Activated T-helper 1 cell treated with Interleukin-2 at 50 U/mL for 16 hours (primary cell): Measurements from ENCODE around the gene ANKS1B.
"Not testable (repeated sequence)": the region's sequence is repeated elsewhere in the genome, so short reads cannot be mapped to it uniquely, and the experiment has no call there.

ENCODE experiments used
- DNase-seq: peaks from one replicate; pipeline ENCODE4 v3.0.0-alpha.2; 2020; ENCODE audit warnings: low read depth

ANKS1B gene

GRCh38 chr12:99759444-99759843 lies 225.3 kb downstream of the ANKS1B start:
- no peak for DNase-seq

DNA sequence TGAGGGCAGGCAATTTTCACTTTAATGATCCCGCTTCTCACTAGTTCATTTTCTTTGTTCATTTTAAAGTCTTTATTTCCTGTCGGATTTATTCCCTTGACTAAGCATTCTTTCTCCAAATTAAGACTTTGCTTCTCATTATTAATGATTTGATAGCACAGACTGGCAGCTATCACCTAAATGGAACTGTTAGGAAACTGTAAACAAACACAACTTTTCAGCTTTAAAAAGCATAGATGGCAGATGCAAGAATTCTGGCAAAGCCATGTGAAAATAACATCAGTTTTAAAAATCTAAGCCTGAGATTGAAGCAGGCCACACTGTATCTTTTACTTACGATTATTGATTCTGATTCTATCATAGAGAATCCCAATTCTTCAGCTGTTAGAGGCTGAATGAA lies 225.7 kb downstream of the ANKS1B start:
- no peak for DNase-seq

DNA sequence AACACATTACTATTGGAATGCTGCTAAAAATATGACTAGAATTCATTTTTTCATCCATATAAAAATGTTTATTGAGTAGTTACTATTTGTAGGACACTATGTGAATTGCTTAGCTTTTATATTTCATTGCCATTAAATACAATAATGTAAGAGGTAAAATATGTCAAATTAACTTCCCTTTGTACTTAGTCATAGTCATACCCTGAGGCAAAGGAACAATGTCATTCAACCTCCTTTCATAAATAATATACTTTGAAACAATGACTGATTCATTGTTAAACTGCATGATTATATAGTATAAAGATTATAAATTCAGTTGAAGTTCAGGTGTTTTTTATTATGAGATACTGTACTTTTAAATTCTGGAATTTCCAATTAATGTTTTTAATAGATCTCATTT lies 232.0 kb downstream of the ANKS1B start:
- no peak for DNase-seq

DNA sequence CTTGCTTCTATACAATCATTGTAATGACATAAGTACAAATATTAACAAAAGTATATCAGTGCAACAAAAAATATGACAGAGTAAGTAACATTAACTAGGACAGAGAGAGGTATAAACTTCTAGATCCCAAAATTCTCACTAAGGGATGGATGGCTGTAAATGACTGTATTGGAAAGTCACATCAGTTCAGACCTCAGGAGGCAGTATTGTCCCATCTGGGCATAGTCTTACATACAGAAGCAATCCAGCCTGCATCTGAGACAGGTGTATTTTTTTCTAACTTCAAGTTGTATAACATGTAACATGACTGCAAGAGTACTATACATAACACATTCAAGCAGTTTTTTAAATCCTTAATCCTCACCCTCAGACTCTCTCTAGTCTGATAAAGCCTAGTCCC lies 238.2 kb downstream of the ANKS1B start:
- no peak for DNase-seq

GRCh38 chr12:99745895-99746294 lies 238.8 kb downstream of the ANKS1B start:
- DNase-seq, result no peak

DNA sequence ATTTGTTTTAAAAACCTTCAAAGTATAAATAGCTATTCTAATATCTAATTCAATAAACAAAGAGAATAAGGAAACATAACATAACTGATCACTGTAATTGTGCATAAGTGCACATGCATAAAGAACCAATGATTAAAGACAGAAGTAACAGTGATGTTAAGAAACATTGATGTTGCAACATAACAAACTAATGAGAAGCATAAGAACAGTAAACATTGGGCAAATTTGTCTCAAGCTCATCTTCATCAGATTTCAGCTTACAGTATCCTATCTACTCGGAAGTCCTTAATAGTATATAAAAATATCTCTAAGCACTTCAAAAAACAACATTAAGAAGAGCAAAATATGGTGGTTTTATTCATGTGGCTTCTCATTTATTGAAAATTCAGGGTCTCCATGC lies 239.6 kb downstream of the ANKS1B start:
- no peak for DNase-seq

DNA sequence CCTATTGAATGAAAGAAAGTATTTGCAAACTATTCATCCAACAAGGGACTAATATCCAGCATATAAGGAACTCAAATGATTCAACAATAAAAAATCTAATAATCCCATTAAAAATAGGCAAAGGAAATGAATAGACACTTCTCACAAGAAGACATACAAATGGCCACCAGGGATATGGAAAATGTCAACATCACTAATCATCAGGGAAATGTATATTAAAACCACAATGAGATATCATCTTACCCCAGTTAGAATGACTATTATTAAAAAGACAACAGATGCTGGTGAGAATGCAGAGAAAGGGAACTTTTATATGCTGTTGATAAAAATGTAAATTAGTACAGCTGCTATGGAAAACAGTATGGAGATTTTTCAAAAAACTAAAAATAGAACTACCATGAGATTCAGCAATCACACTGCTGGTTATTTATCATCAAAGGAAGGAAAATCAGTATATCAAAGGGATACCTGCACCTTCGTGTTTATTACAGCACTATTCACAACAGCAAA lies 247.9 kb downstream of the ANKS1B start:
- no peak for DNase-seq

DNA sequence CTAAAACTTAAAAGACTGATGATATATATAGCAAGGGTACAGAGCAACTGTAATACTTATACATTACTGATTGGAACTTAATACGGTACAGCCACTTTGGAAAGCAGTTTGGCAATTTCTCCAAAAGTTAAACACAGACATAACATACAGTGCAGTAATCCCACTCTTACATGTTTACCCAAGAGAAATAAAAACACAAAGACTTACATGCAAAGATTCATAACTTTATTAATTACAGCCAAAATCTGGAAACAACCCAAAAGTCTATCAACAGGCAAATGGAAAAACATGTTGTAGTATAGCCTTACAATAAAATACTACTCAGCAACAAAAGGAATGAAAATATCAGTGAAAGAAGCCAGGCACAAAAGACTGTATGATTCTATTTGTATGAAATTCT lies 252.6 kb downstream of the ANKS1B start:
- DNase-seq, result no peak

GRCh38 chr12:99722690-99723486 lies 261.8 kb downstream of the ANKS1B start:
- no peak for DNase-seq

- no peak for DNase-seq
Observed at GRCh38 chr12:99721715-99722275, 262.9 kb downstream of the ANKS1B start.

DNA sequence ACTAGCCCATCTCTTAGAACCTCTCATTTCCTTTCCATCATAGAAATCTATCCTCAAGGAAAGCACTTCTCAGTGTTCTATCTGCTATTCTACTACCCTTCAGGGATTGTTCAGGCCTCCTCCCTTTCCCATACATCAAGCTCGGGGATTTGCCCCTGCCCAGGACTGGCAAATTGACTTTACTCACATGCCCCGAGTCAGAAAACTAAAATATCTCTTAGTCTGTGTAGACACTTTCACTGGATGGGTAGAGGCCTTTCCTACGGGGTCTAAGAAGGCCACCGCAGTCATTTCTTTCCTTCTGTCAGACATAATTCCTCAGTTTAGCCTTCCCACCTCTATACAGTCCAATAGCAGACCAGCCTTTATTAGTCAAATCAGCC lies 264.7 kb downstream of the ANKS1B start:
- DNase-seq, result not testable (repeated sequence)

DNA sequence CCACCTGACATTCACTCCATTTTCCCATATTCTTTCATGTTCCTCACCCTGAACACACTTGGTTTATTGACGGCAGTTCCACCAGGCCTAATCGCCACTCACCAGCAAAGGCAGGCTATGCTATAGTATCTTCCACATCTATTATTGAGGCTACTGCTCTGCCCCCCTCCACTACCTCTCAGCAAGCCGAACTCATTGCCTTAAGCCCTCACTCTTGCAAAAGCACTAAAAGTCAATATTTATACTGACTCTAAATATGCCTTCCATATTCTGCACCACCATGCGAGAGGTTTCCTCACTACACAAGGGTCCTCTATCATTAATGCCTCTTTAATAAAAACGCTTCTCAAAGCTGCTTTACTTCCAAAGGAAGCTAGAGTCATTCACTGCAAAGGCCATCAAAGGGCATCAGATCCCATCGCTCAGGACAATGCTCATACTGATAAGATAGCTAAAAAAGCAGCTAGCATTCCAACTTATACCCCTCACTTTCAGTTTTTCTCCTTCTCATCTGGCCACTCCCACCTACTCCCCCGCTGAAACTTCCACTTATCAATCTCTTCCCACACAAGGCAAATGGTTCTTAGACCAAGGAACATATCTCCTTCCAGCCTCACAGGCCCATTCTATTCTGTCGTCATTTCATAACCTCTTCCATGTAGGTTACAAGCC lies 265.2 kb downstream of the ANKS1B start:
- not testable (repeated sequence) for DNase-seq

DNA sequence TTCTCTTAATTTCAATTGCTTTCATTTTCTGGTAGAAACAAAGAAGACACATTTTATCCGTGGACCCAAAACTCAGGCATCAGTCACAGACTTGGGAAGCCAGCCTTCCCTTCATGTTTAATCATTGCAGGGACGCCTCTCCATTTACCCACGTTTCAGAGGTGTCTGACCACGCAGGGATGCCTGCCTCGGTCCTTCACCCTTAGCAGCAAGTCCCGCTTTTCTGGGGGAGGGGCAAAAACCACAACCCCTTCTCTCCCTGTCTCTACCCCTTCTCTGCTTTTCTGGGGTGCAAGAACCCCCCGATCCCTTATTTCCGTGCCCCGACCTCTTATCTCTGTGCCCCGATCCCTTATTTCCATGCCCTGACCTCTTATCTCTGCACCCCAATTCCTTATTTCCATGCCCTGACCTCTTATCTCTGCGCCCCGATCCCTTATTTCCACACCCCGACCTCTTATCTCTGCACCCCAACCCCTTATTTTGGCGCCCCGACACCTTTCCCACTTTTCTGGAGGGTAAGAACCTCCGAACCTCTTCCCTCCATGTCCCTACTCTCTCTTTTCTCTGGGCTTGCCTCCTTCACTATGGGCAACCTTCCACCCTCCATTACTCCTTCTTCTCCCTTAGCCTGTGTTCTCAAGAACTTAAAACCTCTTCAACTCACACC lies 268.8 kb downstream of the ANKS1B start:
- DNase-seq, result not testable (repeated sequence)

DNA sequence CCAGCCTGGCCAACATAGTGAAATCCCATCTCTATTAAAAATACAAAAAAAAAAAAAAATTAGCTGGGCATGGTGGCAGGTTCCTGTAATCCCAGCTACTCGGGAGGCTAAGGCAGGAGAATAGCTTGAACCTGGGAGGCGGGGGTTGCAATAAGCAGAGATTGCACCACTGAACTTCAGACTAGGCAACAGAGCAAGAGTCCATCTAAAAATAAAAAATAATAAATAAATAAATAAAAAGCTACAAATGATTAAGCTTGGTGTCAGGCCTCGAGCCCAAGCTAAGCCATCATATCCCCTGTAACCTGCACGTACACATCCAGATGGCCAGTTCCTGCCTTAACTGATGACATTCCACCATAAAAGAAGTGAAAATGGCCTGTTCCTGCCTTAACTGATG lies 269.8 kb downstream of the ANKS1B start:
- DNase-seq, result not testable (repeated sequence)

GRCh38 chr12:99713946-99714520 lies 270.7 kb downstream of the ANKS1B start:
- DNase-seq, result no peak

- no peak for DNase-seq
Observed at GRCh38 chr12:99712281-99712680, 272.5 kb downstream of the ANKS1B start.

- no peak for DNase-seq
Observed at GRCh38 chr12:99711246-99711645, 273.5 kb downstream of the ANKS1B start.

- no peak for DNase-seq
Observed at GRCh38 chr12:99709619-99710018, 275.1 kb downstream of the ANKS1B start.

GRCh38 chr12:99709116-99709515 lies 275.6 kb downstream of the ANKS1B start:
- DNase-seq, result no peak

DNA sequence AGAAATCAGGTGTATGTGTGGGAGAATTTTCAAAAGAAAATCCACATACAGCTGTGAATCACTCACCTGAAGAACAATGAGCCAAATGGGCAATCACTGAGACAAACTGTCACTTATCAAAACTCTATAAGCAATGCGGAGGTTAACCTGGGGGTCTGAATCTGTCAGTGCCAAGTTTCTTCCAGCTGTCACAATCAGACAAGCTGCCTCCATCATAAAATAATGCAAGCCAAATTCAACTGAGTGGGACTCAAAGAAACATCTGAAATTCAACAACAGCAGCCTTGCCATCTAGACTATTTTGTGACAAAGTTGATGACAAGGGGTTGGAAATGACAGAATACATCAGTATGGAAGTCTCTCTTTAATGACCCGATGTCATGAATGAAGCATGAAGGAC lies 276.9 kb downstream of the ANKS1B start:
- DNase-seq, result no peak

DNA sequence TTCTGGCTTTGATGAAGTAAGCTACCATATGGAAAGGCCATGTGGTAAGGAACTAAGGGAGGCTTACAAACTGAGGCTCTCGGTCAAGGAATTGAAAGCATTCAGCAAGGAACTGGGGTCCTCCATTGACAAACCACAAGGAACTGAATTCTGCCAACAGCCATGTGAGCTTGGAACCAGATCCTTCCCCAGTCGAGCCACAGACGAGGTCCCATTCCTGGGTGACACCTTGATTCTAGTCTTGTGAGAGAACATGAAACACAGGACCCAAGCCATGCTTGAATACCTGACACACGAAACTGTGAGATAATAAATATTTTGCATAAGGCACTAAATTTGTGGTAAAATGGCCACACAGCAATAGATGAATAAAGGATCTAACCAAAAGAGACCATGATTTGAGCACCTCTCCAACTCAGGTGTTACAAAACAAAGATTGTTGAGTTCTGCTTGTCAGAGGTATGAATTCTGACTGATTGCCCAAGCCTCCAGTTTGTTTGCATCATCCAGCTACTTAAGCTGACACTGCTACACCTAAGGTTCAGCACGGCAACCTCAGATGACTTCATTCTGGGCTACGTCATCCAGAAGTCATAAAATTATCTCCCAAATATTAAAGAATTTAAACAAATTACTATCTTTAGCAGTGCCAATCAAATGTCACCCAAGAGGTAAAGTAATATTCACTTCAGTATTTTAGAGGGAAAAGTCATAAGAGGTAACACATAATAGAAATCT lies 277.8 kb downstream of the ANKS1B start:
- no peak for DNase-seq

DNA sequence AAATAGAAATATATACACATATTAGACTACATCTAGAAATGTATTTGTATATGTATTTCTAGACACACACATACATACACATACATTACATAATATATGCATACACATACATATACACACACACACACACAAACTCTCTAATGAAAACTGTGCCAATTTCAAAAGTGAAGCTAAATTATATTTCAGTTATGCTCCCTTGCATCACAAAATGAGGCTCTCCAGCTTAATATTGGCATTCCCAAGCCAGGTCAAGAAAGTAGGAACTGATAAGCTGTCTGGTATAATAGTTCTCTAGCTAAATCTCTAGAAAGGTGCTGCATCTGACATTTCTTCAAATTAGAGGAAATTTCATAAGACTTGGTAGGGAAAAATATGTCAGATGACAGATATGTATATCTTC lies 280.3 kb downstream of the ANKS1B start:
- no peak for DNase-seq
